ENCODE measurements around the gene CHN2.

The CHN2 gene

DNA sequence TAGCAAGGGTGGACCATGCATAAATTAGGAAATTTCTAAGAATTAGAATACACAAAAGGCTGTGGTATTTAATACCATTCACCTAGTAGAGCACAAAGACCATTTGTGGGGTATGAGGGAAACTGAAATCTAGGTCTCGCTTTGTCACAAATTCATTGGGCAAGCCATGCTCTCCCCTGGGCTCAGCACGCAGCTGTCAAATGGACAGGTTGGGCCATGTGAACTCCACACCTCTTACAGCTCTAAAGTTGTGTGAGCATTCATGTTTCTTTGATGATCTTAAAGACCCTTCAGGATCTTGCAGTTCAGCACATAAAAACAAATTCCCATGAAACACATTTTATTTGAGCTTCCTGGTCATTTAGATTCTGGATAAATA lies 121.3 kb downstream of the CHN2 start:
- H3K4me3 ChIP-seq (ENCODE audit: low read depth, low read length) = no peak overlapping the region
- no peak for DNase-seq (ENCODE audit: low read depth)
- TF ChIP-seq POLR2A (IDR thresholded peaks at IDR 0.05; ENCODE audit: extremely low read depth, insufficient read length) = no peak
- TF ChIP-seq, protein P1, sequence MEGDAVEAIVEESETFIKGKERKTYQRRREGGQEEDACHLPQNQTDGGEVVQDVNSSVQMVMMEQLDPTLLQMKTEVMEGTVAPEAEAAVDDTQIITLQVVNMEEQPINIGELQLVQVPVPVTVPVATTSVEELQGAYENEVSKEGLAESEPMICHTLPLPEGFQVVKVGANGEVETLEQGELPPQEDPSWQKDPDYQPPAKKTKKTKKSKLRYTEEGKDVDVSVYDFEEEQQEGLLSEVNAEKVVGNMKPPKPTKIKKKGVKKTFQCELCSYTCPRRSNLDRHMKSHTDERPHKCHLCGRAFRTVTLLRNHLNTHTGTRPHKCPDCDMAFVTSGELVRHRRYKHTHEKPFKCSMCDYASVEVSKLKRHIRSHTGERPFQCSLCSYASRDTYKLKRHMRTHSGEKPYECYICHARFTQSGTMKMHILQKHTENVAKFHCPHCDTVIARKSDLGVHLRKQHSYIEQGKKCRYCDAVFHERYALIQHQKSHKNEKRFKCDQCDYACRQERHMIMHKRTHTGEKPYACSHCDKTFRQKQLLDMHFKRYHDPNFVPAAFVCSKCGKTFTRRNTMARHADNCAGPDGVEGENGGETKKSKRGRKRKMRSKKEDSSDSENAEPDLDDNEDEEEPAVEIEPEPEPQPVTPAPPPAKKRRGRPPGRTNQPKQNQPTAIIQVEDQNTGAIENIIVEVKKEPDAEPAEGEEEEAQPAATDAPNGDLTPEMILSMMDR (IDR thresholded peaks at IDR 0.05; ENCODE audit: low read depth, low read length) = no peak
- no peak for TF ChIP-seq MYC (IDR thresholded peaks at IDR 0.05; ENCODE audit: low read depth, low read length)
- TF ChIP-seq, protein P2, sequence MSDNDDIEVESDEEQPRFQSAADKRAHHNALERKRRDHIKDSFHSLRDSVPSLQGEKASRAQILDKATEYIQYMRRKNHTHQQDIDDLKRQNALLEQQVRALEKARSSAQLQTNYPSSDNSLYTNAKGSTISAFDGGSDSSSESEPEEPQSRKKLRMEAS (IDR thresholded peaks at IDR 0.05; ENCODE audit: low read depth, low read length) = no peak

DNA sequence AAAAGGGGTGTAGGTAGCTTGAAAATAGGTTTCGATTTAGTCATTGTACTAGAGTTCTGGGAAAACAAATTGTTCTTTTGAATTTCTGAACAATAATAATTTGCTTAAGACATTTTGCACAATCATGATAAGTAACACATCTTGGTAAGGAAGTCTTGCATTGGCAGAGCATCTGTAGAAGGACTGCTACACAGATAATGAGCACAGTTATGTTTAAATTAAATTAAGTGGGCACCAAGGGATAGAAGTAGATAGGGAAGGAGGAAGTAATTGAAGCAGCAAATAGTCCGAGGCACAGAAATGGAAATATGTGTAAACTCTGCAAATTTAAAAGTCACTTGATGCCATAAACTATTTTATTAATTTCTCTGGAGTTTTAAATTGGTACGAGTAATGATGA lies 122.4 kb downstream of the CHN2 start:
- H3K4me3 ChIP-seq (ENCODE audit: low read depth, low read length) = no peak overlapping the region
- TF ChIP-seq, protein P1 (IDR thresholded peaks at IDR 0.05; ENCODE audit: low read depth, low read length) = no peak
- TF ChIP-seq MYC (IDR thresholded peaks at IDR 0.05; ENCODE audit: low read depth, low read length) = no peak
- TF ChIP-seq, protein P2 (IDR thresholded peaks at IDR 0.05; ENCODE audit: low read depth, low read length) = no peak
- no peak for TF ChIP-seq POLR2A (IDR thresholded peaks at IDR 0.05; ENCODE audit: extremely low read depth, insufficient read length)
- no peak for DNase-seq (ENCODE audit: low read depth)

DNA sequence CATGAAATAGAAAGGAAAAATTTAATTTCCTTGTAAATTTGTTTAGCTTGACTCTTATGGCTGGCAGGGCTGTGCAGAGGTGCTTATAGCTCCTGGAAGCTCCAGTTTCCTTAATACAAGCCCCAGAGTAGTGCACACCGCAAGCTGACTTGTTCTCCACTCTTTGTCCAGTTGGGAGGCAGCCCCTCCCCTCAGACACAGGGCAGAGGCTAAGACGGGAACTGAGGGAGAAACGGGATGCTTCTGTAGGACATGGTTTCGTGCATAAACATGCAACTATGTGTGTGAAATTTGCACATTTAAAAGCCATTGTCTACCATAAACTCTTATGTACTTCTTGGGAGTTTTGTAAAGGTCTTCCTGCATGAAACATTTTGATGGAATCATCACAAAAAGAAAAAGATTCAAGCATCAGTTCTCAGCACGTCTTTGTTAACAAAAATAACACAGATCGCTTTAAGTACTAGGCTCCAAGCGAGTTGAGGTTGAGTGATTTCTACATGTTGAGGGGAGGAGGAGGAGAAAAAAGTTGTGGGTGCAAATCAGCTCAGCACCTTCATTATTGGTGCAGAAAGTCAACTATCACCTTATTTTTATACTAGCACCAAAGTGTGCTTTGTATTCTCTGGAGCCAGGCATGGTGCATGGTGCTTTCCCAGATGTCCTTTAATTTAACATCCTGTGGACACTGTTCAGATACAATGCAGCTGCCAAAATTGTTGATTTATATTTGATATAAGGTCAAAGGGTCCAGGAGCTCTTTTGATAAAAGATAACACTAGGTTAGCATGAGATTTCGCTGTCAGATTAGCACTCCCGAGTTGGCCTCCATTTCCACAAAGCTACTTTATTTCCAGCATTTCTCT lies 124.5 kb downstream of the CHN2 start:
- TF ChIP-seq POLR2A (IDR thresholded peaks at IDR 0.05; ENCODE audit: extremely low read depth, insufficient read length) (no peak), MYC (IDR thresholded peaks at IDR 0.05; ENCODE audit: low read depth, low read length) (no peak)
- TF ChIP-seq, protein P2 (IDR thresholded peaks at IDR 0.05; ENCODE audit: low read depth, low read length) = no peak
- TF ChIP-seq, protein P1 (IDR thresholded peaks at IDR 0.05; ENCODE audit: low read depth, low read length) = no peak
- DNase-seq (ENCODE audit: low read depth) = no peak
- no peak overlapping the region for H3K4me3 ChIP-seq (ENCODE audit: low read depth, low read length)

DNA sequence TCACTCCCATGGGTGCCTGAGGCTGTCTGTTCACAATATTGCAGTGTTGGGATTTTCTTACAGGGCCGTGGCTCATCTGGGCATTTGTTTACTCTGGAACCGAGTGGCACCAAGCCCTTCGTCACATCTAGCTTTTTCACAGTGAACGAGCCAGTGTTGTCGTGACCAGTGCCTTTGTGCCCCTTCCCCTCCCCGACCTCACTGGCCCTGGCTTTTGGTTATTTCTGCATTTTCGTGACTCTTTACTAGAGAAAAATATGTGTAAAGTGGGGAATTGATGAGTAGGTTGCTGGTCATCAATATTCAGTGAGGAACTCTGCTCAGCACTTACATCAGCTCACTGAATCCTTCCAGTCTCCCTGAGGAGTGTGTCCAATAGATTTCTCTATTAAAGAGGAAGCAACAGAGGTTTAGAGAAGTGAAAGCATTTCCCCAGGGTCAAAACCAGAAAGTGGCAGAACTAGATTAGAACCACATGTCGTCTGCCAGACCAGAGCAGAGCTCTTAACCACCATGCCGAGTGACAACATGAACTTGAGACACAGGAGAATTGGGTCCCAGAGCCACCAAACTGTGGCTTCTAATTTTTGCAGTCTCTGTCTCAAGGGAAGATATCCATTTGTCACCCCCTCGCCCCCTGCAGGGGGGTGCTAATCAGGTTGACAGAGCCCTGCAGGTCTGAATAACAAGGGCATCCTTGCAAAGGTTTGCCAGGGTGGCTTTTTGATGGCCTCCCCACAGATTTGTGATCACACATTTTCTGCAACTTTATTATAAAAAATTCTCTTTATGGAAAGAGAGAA lies 125.3 kb downstream of the CHN2 start:
- no peak overlapping the region for H3K4me3 ChIP-seq (ENCODE audit: low read depth, low read length)
- peak; percentile 78 for DNase-seq (ENCODE audit: low read depth)
- TF ChIP-seq, protein P2 (IDR thresholded peaks at IDR 0.05; ENCODE audit: low read depth, low read length) = no peak; the same call in 1 of the 2 replicates
- no peak for TF ChIP-seq POLR2A (IDR thresholded peaks at IDR 0.05; ENCODE audit: extremely low read depth, insufficient read length)
- TF ChIP-seq, protein P1 (IDR thresholded peaks at IDR 0.05; ENCODE audit: low read depth, low read length) = no peak
- TF ChIP-seq MYC (IDR thresholded peaks at IDR 0.05; ENCODE audit: low read depth, low read length) = no peak

DNA sequence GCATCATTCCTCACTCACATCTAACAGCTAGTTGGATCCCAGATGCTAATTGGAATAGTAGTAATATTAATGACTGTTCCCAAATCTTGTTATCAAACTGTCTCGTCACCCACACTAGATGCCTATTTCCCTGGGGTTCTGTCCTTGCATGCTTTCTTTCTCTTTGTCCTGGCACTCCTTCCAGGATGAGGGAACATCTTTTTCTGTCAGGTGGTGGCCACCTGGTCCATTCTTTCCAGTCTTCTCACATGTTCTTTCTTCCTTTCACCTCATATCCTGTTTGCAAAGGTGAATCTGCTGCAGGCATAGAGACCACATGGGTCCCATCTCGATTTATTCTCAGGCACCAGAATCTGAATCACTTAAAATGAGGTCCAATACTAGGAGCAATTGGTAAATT lies 126.0 kb downstream of the CHN2 start:
- no peak overlapping the region for H3K4me3 ChIP-seq (ENCODE audit: low read depth, low read length)
- TF ChIP-seq, protein P1 (IDR thresholded peaks at IDR 0.05; ENCODE audit: low read depth, low read length) = no peak
- TF ChIP-seq, protein P2 (IDR thresholded peaks at IDR 0.05; ENCODE audit: low read depth, low read length) = no peak
- TF ChIP-seq POLR2A (IDR thresholded peaks at IDR 0.05; ENCODE audit: extremely low read depth, insufficient read length) (no peak), MYC (IDR thresholded peaks at IDR 0.05; ENCODE audit: low read depth, low read length) (no peak)
- DNase-seq (ENCODE audit: low read depth) = no peak
